ENCODE measurements around the gene TPX2.

Gene TPX2

DNA sequence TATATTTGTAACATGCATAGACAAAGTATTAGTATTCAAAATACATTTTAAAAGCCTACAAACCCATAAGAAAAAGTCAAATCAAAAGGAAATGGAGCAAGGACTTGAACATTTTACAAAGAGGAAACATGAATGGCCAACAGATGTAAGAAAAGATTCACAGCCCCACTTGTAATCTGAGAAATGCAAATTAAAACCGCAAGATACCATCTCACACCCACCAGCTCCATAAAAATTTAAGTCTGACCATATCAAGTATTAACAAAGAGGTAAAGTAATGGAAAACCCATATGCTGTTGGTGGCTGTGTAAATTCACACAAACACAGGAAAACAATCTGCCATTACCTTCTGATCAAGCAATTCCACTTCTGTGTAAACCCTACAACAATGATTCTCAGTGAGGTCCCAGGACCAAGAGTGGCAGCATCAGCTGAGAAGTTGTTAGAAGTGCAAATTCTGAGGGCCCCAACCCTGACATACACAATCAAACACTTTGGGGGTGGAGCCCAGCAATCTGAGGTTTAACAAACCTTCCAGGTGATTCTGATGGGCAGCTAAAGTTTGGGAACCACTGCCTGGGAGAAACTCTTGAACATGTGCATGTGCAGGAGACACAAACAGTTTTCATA, 47.3 kb upstream of the TPX2 start:
- TF ChIP-seq TOX (CRISPR knock-in tag; IDR thresholded peaks at IDR 0.05; ENCODE audit: borderline replicate concordance) (no peak), ZNF70 (CRISPR knock-in tag; IDR thresholded peaks at IDR 0.05) (no peak), BACH2 (CRISPR knock-in tag; IDR thresholded peaks at IDR 0.05; ENCODE audit: borderline replicate concordance) (no peak), SNAI2 (CRISPR knock-in tag; IDR thresholded peaks at IDR 0.05) (no peak), ISL1 (CRISPR knock-in tag; IDR thresholded peaks at IDR 0.05) (no peak), OSR1 (CRISPR knock-in tag; IDR thresholded peaks at IDR 0.05) (no peak), GLIS3 (CRISPR knock-in tag; IDR thresholded peaks at IDR 0.05) (no peak), ZFP3 (CRISPR knock-in tag; IDR thresholded peaks at IDR 0.05) (no peak), TCF4 (CRISPR knock-in tag; IDR thresholded peaks at IDR 0.05; ENCODE audit: borderline replicate concordance) (no peak), ZFP30 (CRISPR knock-in tag; IDR thresholded peaks at IDR 0.05) (no peak), TSHZ2 (CRISPR knock-in tag; IDR thresholded peaks at IDR 0.05) (no peak)
- TF ChIP-seq, protein P1, sequence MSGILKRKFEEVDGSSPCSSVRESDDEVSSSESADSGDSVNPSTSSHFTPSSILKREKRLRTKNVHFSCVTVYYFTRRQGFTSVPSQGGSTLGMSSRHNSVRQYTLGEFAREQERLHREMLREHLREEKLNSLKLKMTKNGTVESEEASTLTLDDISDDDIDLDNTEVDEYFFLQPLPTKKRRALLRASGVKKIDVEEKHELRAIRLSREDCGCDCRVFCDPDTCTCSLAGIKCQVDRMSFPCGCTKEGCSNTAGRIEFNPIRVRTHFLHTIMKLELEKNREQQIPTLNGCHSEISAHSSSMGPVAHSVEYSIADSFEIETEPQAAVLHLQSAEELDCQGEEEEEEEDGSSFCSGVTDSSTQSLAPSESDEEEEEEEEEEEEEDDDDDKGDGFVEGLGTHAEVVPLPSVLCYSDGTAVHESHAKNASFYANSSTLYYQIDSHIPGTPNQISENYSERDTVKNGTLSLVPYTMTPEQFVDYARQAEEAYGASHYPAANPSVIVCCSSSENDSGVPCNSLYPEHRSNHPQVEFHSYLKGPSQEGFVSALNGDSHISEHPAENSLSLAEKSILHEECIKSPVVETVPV (CRISPR knock-in tag; IDR thresholded peaks at IDR 0.05): no peak
- TF ChIP-seq, protein P2, sequence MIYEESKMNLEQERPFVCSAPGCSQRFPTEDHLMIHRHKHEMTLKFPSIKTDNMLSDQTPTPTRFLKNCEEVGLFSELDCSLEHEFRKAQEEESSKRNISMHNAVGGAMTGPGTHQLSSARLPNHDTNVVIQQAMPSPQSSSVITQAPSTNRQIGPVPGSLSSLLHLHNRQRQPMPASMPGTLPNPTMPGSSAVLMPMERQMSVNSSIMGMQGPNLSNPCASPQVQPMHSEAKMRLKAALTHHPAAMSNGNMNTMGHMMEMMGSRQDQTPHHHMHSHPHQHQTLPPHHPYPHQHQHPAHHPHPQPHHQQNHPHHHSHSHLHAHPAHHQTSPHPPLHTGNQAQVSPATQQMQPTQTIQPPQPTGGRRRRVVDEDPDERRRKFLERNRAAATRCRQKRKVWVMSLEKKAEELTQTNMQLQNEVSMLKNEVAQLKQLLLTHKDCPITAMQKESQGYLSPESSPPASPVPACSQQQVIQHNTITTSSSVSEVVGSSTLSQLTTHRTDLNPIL (CRISPR knock-in tag; IDR thresholded peaks at IDR 0.05; ENCODE audit: low read depth): no peak
- ATAC-seq: peak; percentile 28; the same call in 2 of the 3 replicates

DNA sequence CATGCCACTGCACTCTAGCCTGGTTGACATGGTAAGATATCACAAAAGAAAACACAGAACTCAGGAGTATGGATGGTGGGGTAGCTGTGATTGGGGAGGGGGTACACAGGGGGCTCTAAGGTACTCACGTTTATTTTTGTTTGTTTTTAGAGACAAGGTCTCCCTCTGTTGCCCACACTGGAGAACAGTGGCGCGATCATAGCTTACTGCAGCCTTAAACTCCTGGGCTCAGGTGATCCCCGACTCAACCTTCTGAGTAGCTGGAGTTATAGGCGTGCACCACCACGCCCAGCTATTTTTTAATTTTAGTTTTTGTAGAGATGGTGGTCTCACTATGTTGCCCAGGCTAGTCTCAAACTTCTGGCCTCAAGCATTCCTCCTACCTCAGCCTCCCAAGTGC, 45.7 kb upstream of the TPX2 start:
- no peak for ATAC-seq
- no peak for TF ChIP-seq ZFP30 (CRISPR knock-in tag; IDR thresholded peaks at IDR 0.05)
- TF ChIP-seq GLIS3 (CRISPR knock-in tag; IDR thresholded peaks at IDR 0.05): no peak

GRCh38 chr20:31693987-31694661, 45.0 kb upstream of the TPX2 start:
- no peak for TF ChIP-seq ZFP3 (CRISPR knock-in tag; IDR thresholded peaks at IDR 0.05)
- TF ChIP-seq TOX (CRISPR knock-in tag; IDR thresholded peaks at IDR 0.05; ENCODE audit: borderline replicate concordance): no peak
- no peak for TF ChIP-seq ISL1 (CRISPR knock-in tag; IDR thresholded peaks at IDR 0.05)
- TF ChIP-seq SNAI2 (CRISPR knock-in tag; IDR thresholded peaks at IDR 0.05): no peak
- TF ChIP-seq PPARA (CRISPR knock-in tag; IDR thresholded peaks at IDR 0.05; ENCODE audit: borderline replicate concordance): no peak
- TF ChIP-seq PATZ1 (CRISPR knock-in tag; IDR thresholded peaks at IDR 0.05; ENCODE audit: borderline replicate concordance): no peak
- TF ChIP-seq ARNTL (CRISPR knock-in tag; IDR thresholded peaks at IDR 0.05; ENCODE audit: borderline replicate concordance, low read depth): no peak
- no peak for TF ChIP-seq POU6F1 (CRISPR knock-in tag; IDR thresholded peaks at IDR 0.05; ENCODE audit: borderline replicate concordance, low read depth)
- TF ChIP-seq, protein P1 (CRISPR knock-in tag; IDR thresholded peaks at IDR 0.05): no peak
- no peak for TF ChIP-seq ZNF565 (CRISPR knock-in tag; conservative IDR thresholded peaks at IDR 0.05; ENCODE audit: low read depth)
- TF ChIP-seq OSR1 (CRISPR knock-in tag; IDR thresholded peaks at IDR 0.05): no peak
- no peak for TF ChIP-seq ZNF8 (CRISPR knock-in tag; IDR thresholded peaks at IDR 0.05)
- no peak for TF ChIP-seq GLIS3 (CRISPR knock-in tag; IDR thresholded peaks at IDR 0.05)
- TF ChIP-seq ZC3H10 (CRISPR knock-in tag; IDR thresholded peaks at IDR 0.05): no peak
- no peak for TF ChIP-seq ZFP30 (CRISPR knock-in tag; IDR thresholded peaks at IDR 0.05)
- no peak for TF ChIP-seq BACH2 (CRISPR knock-in tag; IDR thresholded peaks at IDR 0.05; ENCODE audit: borderline replicate concordance)
- ATAC-seq: no peak
